HG03342 (cell line): ENCODE data around the gene LHX5.
A peak's percentile ranks its signal among the peaks of the same experiment; 100 is the strongest.

Experiments used
- ATAC-seq: cut with Tn5 transposase; IDR thresholded peaks from one replicate; pipeline ENCODE4 v1.9.1; 2021; ENCODE audit warnings: mild to moderate bottlenecking, moderate library complexity; ENCODE audit not compliant: unreplicated experiment

The LHX5 gene

DNA sequence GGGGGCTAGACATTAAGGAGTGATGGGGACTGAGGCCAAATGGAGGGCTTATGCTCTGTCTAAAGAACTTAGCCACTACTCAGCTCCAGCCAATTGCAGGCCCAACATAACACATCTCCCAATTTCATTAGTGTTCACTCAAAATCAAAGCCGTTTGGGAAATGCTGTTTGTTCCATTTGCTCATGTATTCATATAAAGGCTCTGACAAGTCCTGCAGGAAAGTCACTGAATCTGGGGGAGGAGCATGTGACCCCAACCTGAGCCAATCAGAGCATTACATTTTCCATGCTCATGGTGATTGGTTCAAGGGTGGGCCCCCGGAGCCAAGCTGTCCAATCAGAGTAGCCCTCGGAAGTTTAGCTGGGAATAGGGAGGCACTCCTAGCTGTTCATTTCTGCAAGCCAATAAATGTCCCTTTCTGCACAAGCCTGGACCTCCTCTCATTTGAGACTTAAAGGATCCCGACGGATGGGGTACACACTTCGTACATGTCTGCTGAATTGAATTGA lies 28.6 kb downstream of the LHX5 start:
- no peak for ATAC-seq

DNA sequence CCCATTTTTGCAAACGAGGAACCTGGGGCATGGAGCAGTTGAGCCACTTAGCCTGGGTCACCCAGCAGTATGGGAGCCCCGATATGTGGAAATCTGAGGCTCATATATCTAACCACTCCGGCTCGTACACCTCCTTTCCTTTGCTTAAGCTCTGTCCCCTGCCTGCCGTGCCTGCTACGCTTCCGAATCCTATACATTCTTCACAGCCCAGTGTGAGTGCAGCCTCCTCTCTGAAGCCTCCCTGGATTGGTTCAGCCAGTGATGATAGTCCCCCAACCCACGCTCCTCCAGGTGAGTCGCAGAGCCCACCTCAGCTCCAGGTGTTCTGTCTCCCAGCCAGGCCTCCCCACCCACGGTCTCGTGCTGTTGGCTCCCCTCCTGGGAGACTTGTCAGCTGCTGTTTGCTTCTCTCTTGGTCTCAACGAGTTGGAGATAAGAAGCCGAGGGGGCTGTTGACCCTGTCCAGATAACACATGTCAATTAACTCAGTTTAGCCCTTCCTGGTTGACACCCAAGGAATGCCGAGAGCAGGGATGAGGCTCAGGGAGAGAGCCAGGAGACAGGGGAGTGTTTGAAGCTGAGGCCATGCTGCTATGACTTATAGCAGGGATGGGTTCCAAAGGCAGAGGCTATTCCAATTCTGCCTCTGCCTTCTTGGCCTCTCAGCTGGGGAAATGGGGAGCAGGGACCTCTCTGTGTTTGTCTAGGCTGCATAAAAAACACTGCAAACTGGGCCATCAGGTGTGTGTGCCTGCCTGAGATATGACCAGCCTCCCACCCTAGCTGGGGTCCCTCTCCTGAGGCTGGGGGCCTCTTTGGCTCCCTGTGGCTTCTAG lies 30.5 kb downstream of the LHX5 start:
- no peak for ATAC-seq

DNA sequence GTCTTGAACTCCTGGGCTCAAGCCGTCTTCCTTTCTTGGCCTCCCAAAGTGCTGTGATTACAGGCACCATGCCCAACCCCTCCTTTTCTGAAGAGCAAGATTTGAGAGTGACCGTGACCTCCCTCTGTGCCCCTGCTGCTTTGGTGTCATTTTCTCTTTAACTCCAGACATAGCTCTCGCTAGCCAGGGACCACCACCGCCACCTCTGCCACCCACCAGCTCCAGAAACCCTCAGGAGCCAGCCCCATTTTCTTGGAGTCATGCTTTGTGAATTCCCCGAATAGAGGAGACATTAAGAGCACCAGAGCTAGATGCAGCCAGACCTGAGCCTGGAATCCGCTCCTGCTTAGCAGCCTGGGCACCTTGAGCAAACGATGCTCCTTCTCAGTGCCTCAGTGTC lies 31.3 kb downstream of the LHX5 start:
- no peak for ATAC-seq

DNA sequence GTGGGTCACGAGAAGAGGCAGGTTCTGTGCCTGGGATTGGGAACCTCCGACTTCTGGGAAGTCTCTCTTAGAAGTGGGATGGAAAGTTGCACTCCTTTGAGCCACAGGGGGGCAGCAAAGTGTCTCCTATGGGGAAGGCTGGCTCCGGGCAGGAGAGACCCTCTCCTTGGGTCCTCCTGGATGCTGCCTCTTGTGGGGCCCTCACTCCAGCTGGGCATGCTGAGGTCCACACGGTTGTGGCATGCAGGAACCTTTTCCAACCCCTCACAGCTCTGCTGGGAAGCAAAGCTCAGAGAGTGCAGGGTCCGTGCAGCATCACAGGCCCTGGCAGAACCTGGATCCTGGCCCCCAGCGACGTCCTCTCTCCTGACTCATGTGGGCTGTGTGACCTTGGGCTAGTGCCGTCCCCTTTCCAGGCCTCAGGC lies 32.1 kb downstream of the LHX5 start:
- ATAC-seq, result no peak

DNA sequence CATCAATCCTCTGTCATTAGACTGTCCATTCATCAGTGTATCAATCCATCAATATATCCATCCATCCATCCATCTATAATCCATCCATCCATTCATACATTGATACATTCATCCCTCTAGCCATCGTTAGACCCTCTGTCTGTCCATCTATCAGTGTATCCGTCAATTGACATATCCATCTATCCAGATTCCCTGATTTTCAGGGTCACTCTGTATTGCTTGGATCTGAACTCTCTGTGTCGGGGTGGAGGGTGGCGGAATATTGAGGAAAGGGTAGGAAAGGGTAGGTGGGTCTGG lies 32.4 kb downstream of the LHX5 start:
- ATAC-seq, result no peak

DNA sequence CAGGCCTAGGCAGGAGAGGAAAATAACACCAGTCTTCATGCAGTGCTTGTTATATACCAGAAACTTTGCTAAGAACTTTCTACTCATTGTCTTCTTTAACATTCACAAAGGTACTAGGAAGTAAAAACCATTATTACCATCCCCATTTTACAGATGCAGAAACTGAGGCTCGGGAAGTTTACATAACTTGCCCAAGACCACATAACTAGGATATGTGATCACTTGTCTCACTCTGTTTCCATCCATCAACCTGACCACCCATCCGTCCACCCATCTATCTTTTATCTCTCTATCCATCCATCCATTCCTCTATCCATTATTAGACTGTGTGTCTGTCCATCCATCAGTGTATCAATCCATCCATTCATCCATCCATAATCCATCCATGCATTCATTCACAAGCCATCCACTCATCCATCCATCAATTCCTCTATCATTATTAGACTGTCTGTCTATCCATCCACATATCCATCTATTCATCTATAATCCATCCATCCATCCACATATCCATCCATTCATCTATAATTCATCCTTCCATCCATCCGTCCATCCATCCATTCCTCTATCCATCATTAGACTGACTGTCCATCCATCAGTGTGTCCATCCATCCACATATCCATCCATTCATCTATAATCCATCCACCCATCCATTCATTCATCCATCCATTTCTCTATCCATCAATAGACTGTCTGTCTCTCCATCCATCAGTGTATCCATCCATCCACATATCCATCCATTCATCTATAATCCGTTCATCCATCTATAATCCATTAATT lies 33.0 kb downstream of the LHX5 start:
- ATAC-seq, result no peak

DNA sequence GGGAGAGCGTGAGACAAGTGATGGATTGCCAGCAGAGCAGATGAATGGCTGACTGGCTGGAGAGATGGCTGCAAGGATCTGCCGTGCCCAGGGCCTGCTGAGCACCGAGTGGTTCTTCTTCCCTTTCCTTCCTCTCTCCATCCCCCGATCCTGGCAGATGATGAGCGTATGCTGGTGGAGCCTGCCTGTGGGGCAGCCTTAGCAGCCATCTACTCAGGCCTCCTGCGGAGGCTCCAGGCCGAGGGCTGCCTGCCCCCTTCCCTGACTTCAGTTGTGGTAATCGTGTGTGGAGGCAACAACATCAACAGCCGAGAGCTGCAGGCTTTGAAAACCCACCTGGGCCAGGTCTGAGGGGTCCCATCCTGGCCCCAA lies 34.0 kb downstream of the LHX5 start:
- no peak for ATAC-seq

DNA sequence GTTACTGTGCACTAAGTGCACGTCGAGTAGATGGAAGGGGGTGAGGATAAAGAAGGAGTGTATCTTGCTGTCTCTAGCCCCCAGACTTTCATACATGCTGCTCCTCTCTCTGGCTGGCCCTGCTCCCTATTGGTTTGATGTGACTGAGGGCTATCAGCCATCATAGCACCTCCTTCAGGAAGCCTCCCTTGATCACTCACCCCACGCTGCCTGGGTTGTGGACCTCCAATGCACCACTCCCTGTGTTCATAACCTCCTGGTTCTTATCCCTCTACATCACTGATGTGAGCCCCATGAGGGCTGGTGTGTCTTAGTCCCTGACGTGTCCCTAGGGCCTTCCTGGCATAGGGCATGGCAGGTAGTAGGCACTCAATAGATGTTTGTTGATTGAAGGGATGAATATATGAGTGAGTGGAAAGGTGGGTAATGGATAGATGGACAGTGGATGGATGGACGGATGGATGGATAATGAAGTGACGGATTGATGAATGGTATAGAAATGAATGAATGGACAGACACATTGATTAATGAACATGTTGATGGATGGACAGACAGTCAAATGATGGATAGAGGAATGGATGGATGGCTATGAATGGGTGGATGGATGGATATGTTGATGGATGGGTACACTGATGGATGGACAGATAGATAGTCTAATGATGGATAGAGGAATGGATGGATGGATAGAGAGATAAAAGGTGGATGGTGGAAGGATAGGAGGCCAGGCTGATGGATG lies 34.5 kb downstream of the LHX5 start:
- ATAC-seq, result no peak

DNA sequence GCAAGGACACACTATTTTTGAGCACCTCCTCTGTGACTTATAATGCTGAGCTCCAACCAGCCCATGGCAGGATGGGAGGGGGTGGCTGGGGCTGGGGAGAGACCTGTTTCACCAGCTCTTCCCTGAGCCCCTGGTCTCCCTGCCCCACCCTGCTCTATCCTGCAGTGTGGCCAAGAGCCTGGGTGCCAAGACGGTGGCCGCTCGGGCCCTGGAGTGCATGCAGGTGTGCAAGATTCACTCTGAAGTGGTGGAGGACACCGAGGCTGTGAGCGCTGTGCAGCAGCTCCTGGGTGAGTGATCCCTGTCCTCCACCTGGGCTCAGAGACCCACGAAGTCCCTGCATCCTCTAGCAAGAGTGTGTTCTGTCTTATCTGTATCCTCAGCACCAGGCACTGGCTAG lies 35.1 kb downstream of the LHX5 start:
- no peak for ATAC-seq

DNA sequence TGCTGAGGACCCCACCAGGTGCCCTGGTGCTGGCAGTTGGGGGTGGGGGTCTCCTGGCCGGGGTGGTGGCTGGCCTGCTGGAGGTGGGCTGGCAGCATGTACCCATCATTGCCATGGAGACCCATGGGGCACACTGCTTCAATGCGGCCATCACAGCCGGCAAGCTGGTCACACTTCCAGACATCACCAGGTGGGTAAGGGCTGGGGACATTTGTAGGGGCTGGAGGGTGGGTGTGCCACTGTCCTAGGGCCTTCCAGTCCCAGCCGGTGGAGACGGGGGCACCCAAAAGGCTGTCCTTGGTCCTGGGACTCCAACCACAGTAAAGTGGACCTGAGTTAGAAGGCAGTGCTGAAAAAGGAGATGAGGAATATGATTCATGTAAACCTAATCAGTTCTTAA lies 36.3 kb downstream of the LHX5 start:
- ATAC-seq, result no peak

DNA sequence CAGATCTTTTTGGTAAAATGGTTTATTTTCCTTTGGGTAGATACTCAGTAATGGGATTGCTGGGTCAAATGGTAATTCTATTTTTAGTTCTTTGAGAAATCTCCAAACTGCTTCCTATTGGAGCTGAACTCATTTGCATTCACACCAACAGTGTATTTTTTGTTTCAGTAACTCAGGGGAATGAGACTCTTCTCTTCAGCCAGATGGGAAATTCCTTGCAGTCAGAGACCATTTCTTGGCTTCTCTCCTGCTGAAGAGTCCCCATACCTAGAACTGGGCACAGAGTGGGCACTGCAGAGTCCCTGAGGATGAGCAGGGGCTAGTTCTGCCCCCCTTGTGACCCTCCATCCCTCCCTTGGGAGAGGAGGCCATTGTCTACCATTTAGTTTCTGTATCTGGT lies 38.7 kb downstream of the LHX5 start:
- ATAC-seq, result no peak

DNA sequence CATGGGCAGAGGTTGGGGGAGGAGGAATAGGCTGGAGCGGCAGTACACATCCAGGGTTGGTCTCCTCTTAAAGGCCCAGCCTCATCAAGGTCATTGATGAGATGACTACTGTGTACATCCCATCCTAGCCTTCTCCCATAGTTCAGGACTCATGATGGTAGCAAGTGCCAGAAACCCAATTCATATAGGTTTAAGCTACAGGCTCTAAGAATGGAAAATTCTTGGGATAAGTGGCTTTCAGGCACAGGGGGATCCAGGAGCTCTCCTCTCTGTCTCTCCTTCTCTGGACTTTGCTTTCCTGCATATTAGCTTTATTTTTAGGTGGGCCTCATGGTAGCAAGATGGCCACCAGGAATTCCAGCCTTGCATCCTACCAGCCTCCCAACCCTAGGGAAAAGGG lies 43.2 kb downstream of the LHX5 start:
- ATAC-seq, result no peak

DNA sequence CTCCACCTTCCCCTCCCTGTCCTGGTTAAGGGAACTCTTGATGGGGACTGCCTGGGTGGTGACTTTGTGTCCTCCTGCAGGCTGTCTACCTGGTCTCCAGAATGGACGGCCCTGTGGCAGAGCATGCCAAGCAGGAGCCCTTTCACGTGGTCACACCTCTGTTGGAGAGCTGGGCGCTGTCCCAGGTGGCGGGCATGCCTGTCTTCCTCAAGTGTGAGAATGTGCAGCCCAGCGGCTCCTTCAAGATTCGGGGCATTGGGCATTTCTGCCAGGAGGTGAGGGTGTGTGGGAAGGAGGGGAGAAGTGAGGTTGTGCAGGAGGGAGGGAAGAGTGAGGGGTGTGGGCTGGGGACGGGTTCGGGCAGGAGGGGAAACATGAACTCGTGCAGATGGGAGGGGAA lies 43.8 kb downstream of the LHX5 start:
- no peak for ATAC-seq

DNA sequence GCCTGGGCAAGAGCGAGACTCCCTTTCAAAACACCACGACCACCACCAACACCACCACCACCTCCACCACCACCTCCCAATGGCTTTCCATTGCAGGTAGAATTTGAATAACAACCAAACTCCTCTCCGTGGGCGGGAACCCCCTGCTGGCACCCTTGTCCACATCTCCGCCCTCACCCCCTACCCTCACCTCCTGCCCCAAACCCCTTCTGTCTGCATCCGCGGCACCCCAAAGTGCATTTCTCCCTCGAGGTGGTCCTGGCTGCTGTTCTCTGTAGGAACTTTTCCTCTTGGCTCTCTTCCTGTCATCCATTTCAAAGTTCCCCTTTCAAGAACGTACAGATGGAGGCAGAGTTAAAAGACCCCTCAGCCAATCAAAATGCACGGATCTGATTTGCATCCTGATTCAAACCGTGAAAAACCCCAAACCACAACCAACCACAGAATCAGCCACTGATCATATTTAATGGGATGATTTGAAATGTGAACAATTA lies 45.7 kb downstream of the LHX5 start:
- no peak for ATAC-seq

DNA sequence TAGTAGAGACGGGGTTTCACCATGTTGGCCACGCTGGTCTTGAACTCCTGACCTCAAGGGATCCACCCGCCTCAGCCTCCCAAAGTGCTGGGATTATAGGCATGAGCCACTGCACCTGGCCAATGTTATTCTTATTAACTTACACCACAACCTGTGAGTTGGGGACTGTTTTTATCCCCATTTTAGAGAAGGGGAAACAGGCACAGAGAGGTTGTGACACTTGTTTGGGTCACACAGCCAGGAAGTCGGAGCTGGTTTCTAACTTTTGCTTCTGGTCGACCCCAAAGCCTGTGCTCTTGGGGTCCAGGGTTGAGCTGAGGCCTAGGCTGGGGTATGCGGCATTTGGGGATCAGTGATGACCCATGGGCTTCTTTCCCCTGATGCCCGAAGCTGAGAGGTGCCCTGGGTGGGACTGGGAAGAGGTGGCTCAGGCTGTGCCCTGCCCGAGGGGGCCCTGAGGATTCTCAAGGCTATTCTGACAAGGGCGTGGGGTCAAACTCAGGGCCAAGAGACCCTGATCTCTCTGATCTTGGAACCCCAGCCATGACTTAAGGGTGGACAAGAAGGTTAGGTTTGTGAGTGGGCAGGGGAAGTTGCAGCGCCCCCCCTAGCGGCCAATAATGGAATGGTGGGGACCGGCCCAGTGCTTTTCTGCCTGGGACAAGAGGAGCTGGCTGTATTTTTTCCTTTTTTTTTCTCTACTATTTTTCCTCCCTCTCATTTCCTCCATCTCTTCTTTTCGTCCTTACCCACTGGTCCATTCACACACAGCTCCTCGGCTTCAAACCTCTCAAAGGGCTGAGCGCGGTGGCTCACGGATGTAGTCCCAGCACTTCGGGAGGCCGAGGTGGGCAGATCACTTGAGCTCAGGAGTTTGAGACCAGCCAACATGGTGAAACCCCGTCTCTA lies 46.5 kb downstream of the LHX5 start:
- ATAC-seq, result no peak

DNA sequence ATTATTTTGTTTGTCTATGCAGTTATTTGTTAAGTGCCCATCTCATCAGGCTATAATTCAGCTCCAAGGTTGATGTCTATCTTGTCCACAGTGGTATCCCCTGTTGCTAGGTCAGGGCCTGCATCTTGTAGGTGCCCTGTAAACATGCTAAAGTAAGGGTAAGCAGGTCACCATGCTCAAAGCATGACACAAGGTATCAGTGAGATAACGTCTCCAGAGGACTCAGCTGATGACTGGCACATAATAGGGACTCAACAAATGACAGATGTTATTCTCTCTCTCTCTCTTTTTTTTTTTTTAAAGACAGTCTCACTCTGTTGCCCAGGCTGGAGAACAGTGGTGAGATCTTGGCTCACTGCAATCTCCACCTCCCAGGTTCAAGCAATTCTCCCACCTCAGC lies 47.2 kb downstream of the LHX5 start:
- ATAC-seq, result no peak

DNA sequence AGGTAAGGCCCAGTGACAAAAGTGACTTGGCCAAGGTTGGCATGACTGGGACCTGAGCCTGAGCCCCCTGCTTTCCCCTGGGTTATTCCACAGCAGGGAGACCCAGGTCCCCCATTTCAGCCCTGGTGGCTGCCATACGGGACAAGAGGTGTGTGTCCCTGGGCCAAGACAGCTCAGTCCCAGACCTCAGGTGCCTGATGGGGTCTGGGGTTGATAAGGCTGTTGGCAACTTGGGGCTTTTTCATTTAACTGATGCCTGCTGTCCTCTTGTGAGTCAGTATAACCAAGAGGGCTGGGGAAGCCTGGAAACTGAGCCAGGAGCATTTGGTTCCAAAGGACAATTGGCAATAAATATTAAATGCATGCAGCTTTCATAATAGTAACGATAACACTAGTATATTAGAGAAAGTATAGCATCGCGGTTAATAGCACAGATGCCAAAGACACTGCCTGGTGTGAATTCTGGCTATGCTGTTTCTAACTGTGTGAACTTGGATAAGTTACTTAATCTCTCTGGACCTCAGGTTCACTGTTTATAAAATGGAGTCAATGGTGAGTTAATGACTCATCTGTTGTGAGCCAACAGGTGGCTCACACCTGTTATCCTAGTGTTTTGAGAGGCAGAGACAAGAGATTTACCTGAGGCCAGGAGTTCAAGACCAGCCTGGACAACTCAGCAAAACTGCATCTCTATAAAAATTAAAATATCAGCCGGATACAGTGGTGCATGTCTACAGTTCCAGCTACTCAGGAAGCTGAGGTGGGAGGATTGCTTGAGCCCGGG lies 48.6 kb downstream of the LHX5 start:
- ATAC-seq, result no peak

DNA sequence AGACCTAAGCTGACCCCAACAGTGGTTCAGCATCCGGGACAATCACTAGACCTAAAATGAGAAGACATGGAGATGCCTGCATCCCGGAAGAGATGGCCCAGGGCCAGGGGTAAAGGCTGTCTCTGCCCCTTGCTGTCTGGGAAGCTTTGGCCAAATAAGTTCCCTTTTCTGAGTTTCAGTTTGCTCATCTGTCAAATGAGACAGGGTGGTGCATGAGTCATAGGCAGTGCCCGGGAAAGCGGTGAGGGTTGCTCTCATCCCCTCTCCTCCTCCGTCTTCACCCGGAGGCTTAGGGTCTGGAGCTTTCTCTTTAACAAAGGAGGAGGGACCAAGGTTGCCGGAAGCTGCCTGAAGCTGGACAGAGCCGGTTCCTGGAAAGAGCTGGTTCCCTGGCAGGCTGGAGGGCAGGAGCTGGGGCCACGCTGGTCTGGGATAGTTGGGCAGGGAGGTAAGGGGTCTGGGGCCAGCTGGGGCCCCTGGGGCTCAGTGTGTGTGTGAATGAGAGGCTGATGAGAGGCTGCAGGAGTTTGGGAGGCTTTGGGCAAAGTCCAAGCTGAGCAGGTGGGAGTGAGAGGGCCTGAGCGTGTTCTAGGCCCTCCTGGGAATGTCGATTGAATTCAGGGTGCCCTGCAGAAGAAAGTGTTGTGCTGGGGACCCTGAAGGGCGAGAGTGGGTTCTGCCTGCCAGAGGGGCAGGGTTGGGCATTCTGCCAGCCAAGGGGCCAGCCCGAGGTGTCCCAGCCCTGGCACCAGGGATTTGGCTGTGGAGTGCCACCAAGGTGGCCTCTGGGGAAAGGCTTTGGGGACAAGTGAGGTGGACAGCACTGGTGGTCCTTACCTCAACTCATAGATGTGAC lies 49.4 kb downstream of the LHX5 start, which contains the start of gene SDSL:
Gene SDSL, plus strand, starts transcription at position 351 of the 856 bp plus-strand sequence. CDS start 5,603 bp downstream, outside the sequence.
- peak; percentile 85 for ATAC-seq
